HG03095 (cell line): ENCODE results near the gene DNLZ.

Experiments
- ATAC-seq: cut with Tn5 transposase; IDR thresholded peaks from one replicate; pipeline ENCODE4 v1.9.1; 2021; ENCODE audit warnings: moderate library complexity; ENCODE audit not compliant: unreplicated experiment

DNLZ gene

DNA sequence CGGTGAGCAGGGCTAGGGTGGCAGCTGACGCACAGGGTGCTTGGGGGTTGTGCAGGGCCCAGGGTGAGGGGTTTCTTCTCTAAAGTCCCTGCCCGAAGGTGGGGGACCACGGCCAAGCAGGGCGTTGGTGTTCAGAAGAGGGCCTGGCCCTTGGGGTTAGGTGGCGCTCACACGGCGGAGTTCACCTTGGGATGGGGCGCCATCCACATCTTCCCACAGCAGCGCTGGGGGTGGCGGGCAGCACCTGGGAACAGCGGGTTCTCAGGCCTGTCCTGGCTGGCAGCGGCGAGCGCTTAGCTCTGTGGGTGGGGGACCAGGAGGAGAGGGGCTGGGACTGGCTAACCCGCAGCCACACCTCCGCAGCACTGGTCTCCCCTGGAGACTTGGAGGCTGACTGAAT, 30.1 kb downstream of the DNLZ start:
- ATAC-seq = no peak

DNA sequence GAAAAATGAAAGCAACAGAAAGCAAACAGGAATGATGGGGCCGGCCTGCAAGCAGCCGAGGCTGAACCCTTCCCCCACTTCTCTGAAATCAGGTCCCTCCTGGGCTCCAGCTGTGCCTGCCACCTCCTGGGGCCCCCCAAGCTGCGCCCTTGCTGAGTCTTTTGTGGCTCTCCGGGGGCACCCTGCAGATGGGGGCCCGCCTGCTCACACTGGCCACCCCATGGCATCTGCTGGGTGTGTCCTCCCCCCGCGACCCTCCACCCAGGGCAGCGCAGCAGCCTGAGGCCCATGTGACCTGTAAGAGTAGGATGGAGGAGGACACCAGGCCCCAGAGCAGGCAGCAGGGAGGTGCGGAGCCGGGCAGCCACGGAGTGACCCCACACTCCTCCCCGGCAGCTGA, 30.5 kb downstream of the DNLZ start:
- no peak for ATAC-seq

DNA sequence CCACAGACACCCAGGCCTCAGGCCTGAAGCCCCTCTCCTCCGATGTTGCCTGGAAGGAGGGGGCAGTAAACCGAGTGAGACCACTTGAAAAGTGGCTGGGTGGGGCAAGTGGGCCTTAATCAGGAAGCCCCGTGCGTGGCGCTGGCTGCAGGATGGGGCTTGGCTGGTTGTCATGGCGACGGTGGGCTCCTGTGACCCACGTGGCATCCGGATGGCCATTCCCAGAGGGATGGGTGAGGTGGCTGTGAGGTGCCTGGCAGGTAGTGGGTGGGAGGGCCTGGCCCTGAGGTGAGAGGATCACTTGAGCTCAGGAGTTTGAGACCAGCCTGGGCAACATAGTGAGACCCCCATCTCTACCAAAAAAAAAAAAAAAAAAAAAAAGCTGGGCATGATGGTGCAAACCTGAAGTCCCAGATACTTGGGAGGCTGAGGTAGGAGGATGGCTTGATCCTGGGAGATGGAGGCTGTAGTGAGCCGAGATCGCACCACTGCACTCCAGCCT, 31.0 kb downstream of the DNLZ start:
- ATAC-seq = no peak

DNA sequence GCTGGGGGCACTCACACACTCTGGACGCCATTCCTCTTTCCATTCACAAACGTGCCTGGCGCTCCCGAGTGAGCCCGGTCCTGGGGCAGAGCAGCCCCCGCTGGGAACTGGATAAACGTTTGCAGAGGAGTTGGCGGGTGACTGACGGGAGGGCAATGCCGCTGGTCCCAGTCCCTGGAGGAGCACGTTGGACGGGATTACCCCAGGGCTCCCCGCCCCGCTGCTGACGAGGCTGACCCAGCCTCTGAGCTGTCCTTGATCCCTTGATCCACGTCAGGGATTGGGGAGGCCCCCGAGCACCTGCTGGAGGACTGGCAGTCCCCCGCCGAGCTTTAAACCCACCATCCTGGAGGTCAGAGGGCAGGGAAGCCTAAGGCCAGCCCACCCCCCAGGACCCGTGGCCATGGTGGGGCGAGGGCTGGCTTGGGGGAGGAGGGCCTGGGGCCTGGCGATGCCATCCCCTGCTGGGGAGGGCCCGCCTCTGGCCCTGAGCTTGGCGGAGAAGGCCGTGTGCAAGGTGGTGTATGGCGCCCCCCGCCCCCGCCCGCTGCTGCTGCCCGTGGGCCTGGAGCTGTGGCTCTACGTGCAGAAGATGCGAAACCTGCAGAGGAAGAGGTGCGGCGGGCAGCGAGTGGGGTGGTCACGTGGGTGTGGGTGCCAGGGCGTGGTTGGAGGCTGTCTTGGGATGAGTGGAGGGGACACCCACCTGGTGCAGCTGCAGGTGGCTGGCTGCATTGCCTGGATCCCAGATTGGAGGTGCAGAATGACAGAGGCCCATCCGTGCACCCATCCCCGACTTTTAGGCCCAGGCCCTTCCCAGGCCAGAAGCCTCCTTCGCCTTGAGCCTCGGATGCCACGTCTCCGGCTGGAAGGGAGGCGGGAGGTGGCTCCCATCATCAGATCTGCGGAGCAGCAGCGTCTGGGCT, 31.7 kb downstream of the DNLZ start:
- ATAC-seq = no peak

DNA sequence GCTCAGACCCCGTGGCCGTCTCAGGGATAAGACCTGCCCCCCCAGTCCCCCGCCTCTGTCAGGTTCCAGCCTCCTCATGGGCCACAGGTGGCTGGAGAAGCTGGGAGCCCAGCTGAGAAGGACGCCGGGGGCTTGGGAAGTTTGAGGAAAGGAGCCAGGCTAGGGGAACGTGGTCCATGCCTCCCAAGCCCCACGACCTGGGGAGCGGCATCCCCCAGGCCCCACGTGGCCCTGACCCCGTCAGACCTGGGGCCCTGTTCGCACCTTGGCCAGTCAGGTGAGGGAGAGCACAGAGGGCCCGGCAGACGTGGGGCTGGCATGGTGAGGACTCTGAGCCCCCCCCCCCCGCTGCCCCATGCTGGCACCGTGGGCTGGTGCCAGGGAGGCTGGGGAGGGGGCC, 32.5 kb downstream of the DNLZ start:
- no peak for ATAC-seq

DNA sequence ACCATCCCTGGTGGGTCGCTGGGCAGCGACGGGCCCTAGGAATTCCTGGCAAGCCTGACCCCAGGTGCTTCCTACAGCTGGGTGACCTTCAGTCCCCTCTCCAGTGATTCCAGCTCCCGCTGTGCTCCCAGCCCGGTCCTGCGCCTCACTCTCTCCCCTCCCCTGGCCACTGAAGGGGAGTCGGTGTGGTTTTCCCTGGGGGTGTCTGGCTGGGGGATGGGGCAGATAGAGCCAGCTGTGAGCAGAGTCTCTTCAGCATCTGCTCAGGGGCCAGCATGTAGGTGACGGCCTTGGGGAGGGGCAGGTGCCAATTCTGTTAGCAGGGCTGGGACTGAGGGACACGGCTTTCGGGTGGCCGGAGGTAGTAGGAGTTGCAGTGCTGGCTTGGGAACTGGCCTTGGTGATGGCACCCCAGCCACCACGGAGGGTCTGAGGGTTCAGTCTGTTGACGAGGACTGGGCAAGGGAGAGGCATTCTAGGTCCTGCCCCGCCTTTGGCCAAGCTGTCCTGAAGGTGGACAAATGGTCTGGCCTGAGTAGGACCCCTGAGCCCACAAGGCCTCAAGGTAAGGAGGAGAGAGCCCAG, 33.0 kb downstream of the DNLZ start:
- ATAC-seq = no peak

DNA sequence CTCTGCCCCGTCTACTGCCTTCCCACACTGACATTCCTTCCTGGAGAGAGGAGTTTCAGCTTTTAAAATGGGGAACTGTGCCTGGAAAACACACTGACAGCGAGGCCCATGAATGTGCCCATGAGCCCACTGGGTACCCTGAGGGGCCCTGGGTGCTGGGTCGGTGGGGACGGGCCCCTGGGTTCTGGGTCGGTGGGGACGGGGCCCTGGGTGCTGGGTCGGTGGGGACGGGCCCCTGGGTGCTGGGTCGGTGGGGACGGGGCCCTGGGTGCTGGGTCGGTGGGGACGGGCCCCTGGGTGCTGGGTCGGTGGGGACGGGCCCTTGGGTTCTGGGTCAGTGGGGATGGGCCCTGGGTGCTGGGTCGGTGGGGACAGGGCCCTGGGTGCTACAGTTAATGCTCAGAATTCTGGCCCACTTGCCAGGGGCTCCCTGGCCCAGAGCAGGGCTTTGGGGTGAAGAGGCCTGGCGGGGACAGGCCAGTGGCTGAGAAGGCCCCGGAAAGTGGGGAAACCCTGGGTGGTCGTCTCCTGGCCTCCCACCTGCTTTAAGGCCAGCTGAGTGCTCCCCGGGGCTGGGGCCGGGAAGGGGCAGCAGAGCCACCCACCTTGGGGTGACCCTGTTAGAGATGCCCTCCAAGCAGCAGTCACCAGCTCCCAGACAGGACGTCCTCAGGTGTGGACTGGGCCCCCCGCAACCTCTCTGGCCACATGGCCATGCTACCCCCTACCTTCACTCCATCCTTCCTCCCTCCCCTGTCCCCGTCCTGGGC, 33.7 kb downstream of the DNLZ start:
- no peak for ATAC-seq

DNA sequence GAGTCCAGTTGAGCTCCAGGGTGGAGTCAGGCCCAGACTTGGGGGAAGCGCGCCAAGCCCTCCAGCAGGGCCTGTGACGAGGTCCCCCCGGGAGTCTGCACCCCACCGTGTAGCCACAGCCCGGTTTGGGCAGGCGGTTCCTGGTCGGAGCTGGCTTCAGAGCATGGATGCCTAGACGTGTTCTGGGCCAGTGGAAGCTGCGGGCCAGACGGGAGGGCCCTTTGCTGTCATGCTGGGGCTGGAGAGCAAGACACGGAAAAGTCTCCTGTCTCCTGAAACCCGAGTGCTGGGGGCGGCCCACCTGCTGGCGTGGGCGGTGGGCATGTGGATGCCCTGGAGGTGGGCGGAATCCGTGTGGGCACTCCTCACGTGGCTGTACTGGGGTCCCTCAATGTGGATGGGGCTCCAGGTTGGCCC, 34.3 kb downstream of the DNLZ start:
- no peak for ATAC-seq

DNA sequence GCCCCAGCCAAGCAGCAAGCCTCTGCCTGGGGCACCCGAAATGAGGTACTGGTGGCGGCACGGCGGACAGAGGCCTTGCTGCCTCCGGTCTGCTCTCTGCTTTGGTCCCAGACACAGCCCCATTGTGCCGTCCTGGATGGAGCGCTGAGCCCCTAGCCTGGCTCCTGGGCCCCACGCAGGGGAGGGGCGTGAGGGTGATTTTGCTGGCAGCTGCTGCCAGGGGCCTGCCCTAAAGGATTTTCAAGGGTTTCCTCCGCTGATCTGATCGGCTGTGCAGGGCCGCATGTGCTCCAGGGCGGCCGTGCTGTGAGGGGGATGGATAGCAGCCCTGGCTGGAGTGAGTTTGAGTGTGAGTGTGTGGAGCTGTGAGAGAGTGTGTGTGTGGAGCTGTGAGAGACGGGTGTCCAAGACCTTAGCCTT, 34.9 kb downstream of the DNLZ start:
- no peak for ATAC-seq

DNA sequence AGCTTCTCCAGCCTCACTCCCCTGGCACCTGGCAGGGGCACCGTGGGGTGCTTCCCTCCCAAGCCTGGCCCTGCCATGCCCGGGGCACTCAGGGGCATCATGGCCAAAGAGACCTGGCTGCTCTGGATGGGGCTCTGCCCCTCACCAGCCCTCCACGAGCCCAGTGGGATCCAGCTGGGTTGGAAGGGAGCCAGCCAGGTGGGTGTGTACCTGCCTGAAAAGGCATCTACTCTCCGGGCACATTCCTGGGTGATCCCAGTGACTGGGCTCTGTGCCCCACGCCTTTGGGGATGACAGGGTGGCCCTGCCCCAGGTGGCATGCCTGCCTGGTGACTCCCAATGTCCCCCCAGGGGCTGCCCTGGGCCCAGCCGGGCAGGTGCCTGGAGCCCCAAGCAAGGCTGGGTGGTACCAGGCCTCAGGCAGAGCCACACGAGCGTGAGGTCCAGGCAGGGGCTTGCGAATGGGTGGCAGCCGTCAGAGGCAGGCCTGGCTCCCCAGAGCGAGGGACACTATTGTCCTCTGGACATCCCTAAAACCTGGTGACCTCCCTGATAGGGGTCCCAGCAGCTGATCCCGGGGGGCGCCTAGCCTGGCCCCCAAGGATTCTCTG, 35.4 kb downstream of the DNLZ start:
- no peak for ATAC-seq

DNA sequence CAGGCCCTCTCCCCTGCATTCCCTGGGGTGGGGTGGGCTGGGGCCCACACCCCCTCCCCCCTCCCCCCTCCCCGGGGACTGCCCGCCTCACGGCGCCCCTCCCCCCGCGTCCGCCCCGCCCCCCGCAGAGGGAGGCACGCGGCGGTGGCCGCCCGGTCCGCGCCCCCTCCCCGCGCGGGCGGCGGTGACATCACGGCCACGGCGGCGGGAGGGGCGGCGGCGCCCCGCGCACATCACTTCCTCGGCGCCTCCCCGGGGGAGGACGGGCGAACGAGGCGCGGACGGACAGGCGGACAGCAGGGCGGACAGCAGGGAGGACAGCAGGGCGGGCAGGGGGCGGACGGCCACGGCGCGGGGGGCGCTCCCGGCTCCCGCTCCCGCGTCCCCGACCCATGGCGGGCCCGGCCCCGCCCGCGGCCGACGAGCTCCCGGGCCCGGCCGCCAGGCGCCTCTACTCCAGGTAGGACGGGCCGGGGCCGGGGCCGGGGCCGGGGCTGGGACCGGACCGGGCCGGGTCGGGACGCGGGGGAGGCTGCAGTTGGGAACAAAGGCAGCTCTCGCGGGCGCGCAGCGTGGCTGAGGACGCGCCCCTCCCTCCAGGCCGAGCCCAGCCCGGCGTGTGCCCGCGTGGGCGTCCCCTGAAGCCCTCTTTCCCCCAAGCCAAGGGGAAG, 36.1 kb downstream of the DNLZ start, which contains the start of gene GPSM1:
Gene GPSM1, plus strand, starts transcription at position 236 of the 671 bp plus-strand sequence. Its CDS starts 157 bp downstream, at position 393.
- no peak for ATAC-seq

DNA sequence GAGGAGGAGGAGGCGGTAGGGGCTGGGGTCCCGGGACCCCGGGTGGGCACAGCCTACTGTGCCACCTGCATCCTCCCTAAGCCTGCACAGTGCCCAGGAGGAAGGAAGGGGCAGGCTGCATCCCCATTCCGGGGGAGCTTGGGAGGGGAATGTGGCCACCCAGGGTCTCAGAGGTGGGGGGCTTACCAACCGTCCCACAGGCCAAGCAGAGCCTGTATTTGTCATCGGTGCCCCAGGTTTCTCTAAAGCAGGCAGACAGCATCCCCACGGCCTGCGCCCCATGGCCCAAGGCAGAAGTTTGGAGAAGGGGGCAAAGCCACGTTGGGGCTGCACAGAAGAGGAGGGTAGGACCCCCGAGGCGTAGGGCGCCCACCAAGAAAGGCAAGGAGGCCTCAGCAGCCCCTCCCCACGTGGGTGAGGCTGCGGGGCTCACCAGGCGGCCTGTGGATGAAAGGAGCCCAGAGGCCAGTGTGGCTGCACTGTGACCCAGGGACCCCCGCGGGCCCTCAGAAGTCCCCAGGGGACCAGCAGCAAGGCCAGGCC, 36.7 kb downstream of the DNLZ start:
- no peak for ATAC-seq

DNA sequence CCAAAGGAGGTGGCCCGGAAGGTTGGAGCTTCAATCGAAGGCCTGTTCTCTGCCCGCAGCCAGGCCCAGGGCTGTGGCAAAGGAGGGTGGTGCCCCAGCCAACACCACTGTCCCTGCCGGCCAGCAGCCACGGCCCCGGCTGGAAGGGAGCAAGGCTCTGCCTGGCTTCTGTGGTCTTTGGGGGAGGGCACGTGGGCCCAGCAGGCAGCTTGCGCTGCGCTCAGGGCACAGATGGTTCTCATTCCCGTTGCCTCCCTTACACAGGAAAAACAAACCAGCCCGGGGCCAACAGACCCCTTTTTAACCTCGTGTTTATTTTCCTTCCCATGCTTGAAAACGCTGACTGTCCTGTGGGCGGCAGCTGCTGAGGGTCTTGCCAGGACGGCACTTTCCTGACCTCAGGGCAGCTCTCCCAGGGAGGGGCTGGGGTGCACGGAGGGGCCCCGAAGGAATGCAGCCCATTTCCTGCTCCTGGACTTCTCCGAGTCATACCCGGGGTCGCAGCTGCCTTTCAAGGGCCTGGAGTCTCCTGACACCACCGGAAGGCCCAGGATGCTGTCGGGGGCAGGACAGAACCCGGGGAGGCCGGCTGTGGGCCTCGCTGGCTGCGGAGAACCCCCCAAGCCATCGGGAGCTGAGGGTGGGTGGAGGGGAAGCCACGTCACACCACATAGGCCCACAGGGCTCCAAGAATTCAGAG, 37.3 kb downstream of the DNLZ start:
- ATAC-seq = no peak

DNA sequence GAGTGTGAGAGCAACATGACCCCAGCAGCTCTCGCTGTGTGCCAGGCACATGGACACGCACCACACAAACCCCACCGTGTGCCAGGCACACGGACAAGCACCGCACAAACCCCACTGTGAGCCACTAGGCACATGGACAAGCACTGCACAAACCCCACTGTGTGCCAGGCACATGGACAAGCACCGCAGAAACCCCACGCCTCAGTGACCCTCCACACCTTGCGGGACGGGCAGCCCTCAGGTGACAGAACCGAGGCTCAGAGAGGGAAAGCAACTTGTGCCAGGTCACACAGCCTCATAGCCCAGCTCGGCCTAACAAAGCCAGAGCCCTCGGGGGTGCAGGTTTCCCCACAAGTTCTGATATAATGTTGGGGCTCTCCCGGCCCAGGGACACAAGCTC, 38.2 kb downstream of the DNLZ start:
- no peak for ATAC-seq

DNA sequence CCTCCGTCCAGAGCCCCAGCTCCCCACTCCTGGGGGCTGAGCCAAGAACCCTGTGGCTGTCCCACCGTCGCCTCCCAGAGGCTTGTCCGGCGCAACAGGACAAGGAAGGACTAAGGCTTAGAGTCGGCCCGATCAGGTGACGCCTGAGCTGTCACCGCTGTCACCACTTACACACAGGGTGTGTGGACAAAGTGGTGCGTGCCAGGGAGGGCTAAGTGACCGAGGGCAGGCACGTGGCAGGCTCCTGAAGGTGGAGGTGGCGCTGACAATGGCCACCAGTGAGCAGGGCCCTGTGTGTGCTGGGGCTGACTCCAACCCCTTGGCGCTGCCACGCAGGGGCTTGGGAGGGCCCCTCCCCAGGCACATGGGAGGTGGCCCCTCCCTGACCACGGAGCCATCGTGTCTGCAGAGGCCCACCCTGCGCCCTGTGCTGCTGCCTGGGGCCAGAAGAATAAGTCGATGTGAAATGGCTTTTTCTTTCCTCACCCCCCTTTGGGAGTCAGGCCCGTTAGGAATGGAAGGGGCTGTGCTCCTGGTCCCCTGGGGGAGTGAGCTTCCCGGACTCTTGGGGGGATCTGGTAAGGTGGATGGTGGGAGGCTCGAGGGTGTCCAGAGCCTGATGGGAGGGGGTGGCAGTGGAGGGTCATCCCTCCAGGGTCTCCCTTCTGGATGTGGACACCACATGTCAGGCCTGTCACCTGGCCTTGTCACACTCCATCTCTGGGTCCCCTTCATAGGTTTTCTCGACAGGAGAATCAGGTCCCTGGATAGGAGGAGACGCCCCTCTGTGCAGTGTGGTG, 38.8 kb downstream of the DNLZ start:
- no peak for ATAC-seq

DNA sequence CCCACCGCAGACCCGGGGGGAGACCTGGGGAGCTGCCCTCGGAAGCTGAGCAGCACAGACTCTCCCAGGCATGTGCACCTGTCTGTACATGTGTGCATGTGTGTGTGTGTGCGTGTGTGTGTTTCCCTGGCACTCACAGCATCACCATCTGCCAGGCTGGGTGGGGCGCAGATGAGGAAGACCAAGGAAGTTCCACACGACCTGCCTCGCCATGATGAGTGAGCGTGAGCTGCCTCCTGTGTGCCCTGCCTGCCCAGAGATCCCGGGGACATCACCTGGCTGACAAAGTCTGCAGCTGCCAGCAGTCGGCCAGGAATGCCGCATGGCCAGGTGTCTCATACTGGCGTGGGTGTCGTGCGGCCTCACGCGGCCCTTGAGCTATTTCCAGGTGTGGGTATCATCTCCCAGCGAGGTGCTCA, 40.2 kb downstream of the DNLZ start:
- ATAC-seq = no peak

DNA sequence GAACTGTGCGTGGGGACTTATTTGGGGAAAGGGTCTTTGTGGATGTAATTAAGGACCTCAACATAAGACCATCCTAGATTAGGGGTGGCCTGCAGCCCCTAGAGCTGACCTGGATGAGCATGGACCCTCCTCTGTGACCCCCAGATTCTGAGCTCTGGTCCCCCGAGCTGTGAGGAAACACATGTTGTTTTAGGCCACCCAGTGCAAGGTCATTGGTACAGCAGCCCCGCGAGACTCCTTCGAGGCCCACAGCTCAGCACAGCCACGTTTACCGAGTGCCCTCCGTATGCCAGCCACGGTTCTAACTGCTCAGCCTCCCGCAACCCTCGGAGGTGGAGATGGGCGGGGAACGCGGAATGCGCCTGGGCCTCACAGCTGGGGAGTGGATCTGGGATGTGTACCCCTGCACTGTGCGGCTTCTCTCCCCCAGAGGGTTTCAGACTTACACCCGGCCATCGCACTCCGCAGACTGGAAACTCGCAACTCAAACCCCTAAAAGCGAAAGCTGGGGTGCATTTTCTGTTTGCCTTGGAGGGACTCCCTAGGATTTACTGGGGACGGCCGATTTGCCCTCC, 40.7 kb downstream of the DNLZ start:
- ATAC-seq = no peak

DNA sequence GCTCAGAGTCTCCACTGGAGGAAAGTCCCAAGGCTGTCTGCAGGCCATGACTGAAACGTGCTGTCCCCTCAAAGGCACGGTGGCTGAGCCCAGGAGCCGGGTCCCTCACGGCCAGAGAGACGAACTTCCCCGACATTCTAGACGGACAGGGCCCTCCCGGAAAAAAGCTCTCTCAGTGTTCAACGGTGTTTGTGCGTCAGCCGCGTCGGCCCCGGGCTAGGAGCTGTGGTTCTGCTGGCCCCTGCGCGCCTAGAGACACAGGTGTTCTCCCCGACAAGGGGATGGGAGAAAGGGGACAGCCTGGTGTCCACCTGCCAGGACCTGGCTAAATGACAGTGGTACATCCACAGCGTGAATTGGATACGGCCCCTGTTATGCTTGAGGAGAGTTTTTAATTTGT, 42.0 kb downstream of the DNLZ start:
- no peak for ATAC-seq
